NT2/D1 (cell line): ENCODE data around the gene XRCC4.

ENCODE experiments used
- DNase-seq: peaks from one replicate; pipeline ENCODE4 v3.0.0-alpha.2; 2011; ENCODE audit warnings: low read depth, low spot score
- H3K27me3 ChIP-seq: 2 replicates; pipeline ENCODE4 v1.6.0; 2011; ENCODE audit warnings: mild to moderate bottlenecking; ENCODE audit not compliant: insufficient read length, insufficient read depth
- H3K36me3 ChIP-seq: 2 replicates; pipeline ENCODE4 v1.6.1; 2011; ENCODE audit warnings: mild to moderate bottlenecking, low read length, mixed read lengths; ENCODE audit not compliant: insufficient read depth, insufficient read length
- H3K4me1 ChIP-seq: 2 replicates; pipeline ENCODE4 v1.5.1; 2011; ENCODE audit not compliant: insufficient read depth, insufficient read length
- H3K4me3 ChIP-seq: 2 replicates; pipeline ENCODE4 v1.5.1; 2011; ENCODE audit warnings: low read depth; ENCODE audit not compliant: insufficient read length
- H3K9ac ChIP-seq: 2 replicates; pipeline ENCODE4 v1.6.0; 2011; ENCODE audit warnings: low read depth; ENCODE audit not compliant: insufficient read length
- H3K9me3 ChIP-seq: 2 replicates; pipeline ENCODE4 v1.5.1; 2011; ENCODE audit warnings: mild to moderate bottlenecking, low read length; ENCODE audit not compliant: insufficient read depth
- SUZ12 ChIP-seq: IDR thresholded peaks from 2 replicates; pipeline ENCODE4 v1.6.1; 2011; ENCODE audit not compliant: insufficient read length, insufficient read depth; ENCODE audit errors: extremely low read depth
- YY1 ChIP-seq: IDR thresholded peaks from 2 replicates; pipeline ENCODE4 v1.6.1; 2011; ENCODE audit not compliant: insufficient read length, insufficient read depth
- ZNF274 ChIP-seq: IDR thresholded peaks from 2 replicates; pipeline ENCODE4 v1.6.1; 2011; ENCODE audit warnings: mild to moderate bottlenecking, low read depth, low read length

Gene XRCC4

DNA sequence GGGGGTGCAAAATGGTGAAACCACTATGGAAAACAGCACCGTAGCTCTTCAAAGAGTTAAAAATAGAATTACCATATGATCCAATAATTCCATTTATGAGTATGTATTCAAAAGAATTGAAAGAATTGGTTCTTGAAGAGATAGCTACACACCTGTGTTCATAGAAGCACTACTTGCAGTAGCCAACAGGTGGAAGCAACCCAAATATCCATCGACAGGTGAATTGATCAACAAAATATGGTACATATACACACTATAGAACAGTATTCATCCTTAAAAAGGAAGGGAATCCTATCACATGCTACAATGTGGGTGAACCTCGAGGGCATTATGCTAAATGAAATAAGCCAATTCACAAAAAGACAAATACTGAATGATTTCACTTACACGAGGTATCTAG is 308.5 kb downstream of the XRCC4 start:
- Histone ChIP-seq H3K9ac (no peak overlapping the region), H3K4me3 (no peak overlapping the region), H3K4me1 (no peaks in the 10 kb centered on the region), H3K36me3 (no peaks in the 10 kb centered on the region), H3K27me3 (no peaks in the 10 kb centered on the region), H3K9me3 (no peaks in the 10 kb centered on the region)
- DNase-seq = no peak
- TF ChIP-seq YY1 (no peak), SUZ12 (no peak), ZNF274 (no peak)

DNA sequence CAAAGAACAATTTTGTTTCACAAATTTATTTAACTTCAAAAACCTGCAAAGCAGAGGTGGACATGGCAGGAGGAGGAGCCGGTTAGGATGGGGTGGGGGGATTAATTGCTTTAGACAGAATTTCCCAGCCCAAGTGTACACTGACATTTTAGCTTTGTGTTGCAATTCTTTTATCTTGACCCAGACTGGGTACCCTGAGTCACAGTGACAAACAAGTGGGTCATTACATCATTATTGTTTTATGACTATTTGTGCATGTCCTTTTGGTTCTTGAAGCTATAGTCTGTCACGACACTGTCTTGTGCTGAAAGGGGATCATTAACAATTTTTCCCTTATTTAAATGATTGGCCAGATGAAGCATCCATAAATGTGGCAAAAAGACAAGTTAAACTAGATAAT is 309.7 kb downstream of the XRCC4 start:
- DNase-seq = no peak
- no peaks in the 10 kb centered on the region for H3K36me3 ChIP-seq
- H3K4me1 ChIP-seq = no peaks in the 10 kb centered on the region
- H3K9me3 ChIP-seq = no peaks in the 10 kb centered on the region
- no peak overlapping the region for H3K9ac ChIP-seq
- no peak overlapping the region for H3K4me3 ChIP-seq
- H3K27me3 ChIP-seq = no peaks in the 10 kb centered on the region
- TF ChIP-seq SUZ12 = no peak

DNA sequence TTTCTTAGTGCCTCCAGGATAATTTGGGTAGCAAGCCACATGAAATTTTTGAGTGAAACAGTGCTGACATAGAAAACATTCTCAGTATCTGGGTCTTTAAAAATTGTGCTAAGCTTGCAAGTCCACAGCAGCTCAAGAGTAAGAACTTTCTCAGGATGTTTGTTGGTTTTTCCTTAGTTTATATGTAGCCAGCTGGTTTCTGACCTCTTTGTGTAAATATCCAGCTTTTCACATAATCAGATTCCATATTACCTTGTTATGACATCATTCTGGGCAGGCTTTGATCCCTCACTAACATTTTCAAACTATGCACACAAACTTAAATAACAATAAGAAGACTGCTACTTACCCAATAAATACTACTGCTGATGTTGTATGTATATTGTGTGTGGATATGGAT is 311.3 kb downstream of the XRCC4 start:
- TF ChIP-seq SUZ12 (no peak), YY1 (no peak), ZNF274 (no peak)
- H3K4me1 ChIP-seq = no peaks in the 10 kb centered on the region

GRCh38 chr5:83392766-83393503 is 315.6 kb downstream of the XRCC4 start:
- H3K27me3 ChIP-seq = no peaks in the 10 kb centered on the region
- no peaks in the 10 kb centered on the region for H3K36me3 ChIP-seq
- no peak overlapping the region for H3K9ac ChIP-seq
- TF ChIP-seq YY1 (no peak), SUZ12 (no peak), ZNF274 (no peak)
- H3K4me1 ChIP-seq = no peaks in the 10 kb centered on the region
- H3K9me3 ChIP-seq = no peaks in the 10 kb centered on the region
- H3K4me3 ChIP-seq = no peak overlapping the region
- DNase-seq = no peak

More for the DNA sequence above, 311.3 kb downstream of the XRCC4 start:
- no peak for DNase-seq
- H3K9ac ChIP-seq = no peak overlapping the region
- no peaks in the 10 kb centered on the region for H3K36me3 ChIP-seq
- no peak overlapping the region for H3K4me3 ChIP-seq
- no peaks in the 10 kb centered on the region for H3K27me3 ChIP-seq
- no peaks in the 10 kb centered on the region for H3K9me3 ChIP-seq

- Histone ChIP-seq H3K36me3 (no peaks in the 10 kb centered on the region), H3K4me3 (no peak overlapping the region), H3K27me3 (no peaks in the 10 kb centered on the region), H3K4me1 (no peaks in the 10 kb centered on the region), H3K9ac (no peak overlapping the region), H3K9me3 (no peaks in the 10 kb centered on the region)
- DNase-seq = no peak
- TF ChIP-seq YY1 = no peak
- TF ChIP-seq SUZ12 = no peak
Measured at GRCh38 chr5:83393504-83393866, 316.1 kb downstream of the XRCC4 start.

DNA sequence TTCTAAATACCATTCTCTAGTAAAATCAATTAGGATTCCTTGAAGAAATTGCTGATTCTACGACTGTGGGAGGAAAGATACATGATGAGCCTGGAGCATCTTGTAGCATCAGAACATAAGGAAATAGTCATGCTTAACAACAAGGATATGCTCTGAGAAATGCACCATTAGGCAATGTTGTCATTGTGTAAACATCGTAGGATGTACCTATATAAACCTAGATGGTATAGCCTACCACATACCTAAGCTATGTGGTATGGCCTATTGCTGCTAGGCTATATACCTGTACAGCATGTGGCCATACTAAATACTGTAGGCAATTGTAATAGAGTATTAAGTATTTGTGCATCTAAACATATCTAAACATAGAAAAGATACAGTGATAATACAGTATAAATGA is 316.8 kb downstream of the XRCC4 start:
- DNase-seq = no peak

DNA sequence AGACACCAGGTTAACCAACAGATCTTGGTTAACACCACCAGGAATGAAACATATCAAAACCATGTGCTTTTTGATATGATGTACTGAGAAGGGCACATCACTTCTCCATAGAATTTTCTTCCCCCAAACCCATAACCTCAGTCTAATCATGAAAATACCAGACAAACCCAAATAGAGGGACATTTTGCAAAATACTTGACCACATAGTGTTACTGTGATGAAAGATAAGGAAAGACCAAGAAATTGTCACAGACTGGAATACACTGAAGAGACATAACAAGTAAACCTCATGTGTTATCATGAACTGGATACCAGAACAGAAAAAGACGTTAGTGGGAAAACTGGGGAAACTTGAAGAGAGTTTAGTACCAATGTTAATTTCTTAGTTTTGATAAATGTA is 319.3 kb downstream of the XRCC4 start:
- DNase-seq = no peak
- H3K9me3 ChIP-seq = no peaks in the 10 kb centered on the region
- TF ChIP-seq ZNF274 (no peak), SUZ12 (no peak), YY1 (no peak)

More for the DNA sequence above, 316.8 kb downstream of the XRCC4 start:
- Histone ChIP-seq H3K4me1 (no peaks in the 10 kb centered on the region), H3K9me3 (no peaks in the 10 kb centered on the region), H3K4me3 (no peak overlapping the region), H3K9ac (no peak overlapping the region), H3K27me3 (no peaks in the 10 kb centered on the region), H3K36me3 (no peaks in the 10 kb centered on the region)
- no peak for TF ChIP-seq ZNF274
- TF ChIP-seq SUZ12 = no peak
- no peak for TF ChIP-seq YY1

DNA sequence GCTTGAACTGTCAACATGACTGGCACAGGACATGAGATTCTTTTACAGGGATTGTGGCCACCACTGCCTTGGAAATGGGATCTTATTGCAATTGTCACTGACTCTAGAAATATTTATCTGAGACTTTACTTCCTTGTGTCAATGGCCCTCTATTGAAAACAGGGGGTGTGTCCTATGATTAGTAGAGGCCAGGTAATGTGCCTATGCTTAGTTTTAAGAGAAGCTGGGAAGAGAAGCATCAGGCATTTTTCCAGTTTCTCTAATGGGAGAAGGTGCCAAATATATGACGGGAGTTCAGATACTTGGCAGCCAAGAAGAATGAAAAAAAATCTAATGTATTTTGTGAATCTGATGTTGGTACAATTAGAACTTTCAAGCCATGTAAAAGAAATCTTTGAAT is 320.3 kb downstream of the XRCC4 start:
- no peaks in the 10 kb centered on the region for H3K4me1 ChIP-seq
- no peak overlapping the region for H3K4me3 ChIP-seq
- H3K9me3 ChIP-seq = no peaks in the 10 kb centered on the region
- no peaks in the 10 kb centered on the region for H3K27me3 ChIP-seq
- DNase-seq = no peak
- no peak overlapping the region for H3K9ac ChIP-seq
- H3K36me3 ChIP-seq = no peaks in the 10 kb centered on the region
- TF ChIP-seq ZNF274 (no peak), SUZ12 (no peak)

More for the DNA sequence above, 319.3 kb downstream of the XRCC4 start:
- no peak overlapping the region for H3K4me3 ChIP-seq
- H3K9ac ChIP-seq = no peak overlapping the region
- H3K4me1 ChIP-seq = no peaks in the 10 kb centered on the region
- no peaks in the 10 kb centered on the region for H3K36me3 ChIP-seq
- no peaks in the 10 kb centered on the region for H3K27me3 ChIP-seq
